ENCODE data around the gene MOCOS.

The MOCOS gene

GRCh38 chr18:36179562-36180355, 7.5 kb upstream of the MOCOS start:
- DNase-seq, result no peak

DNA sequence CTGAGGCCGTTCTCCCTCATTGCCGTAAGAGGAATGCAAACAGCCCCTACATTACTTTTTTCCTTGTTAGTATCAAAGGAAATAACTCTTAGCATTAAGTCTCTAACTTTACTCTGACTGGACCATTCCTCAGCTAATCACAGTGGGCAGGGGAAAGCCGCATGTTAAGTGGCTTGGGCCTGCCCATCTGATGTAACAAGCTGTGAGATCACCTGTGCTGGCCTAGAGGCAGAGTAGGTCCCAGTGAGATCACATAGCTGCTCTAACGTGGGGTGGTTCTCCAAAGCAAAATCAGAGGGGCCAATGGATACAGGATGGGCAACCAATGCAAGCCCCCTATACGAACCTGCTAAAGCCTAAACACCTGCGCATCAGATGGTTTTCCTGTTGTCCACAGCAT, 5.9 kb upstream of the MOCOS start:
- no peak for DNase-seq

DNA sequence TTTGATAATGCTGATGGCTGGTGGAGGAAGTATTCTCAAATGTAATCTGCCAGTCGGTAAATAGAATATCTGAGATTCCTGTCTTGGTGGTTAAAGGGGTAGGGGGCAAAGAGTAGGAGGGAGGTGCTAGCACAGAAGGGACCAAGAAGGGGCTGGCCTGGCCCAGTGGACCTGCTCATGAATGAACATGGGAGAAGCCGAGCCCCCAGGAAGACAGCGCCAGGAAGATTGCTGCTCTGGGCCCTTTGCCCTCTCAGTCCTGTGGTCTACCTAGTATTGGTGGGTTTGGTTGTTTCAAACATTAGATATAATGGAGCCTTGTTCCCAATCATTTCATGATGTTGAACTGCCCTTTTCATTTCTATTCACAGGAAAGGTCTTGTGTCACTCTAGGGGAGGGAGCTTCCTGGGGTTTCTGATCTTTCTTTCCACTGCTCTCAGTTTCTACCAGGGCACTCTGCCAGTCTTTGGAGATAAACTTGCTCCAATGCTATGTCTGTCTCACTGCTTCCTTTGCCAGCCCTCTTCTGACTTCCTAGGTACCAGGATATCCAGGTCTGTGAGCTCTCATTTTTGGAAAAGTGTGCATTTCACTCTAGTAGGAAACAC, 5.3 kb upstream of the MOCOS start:
- DNase-seq, result no peak

DNA sequence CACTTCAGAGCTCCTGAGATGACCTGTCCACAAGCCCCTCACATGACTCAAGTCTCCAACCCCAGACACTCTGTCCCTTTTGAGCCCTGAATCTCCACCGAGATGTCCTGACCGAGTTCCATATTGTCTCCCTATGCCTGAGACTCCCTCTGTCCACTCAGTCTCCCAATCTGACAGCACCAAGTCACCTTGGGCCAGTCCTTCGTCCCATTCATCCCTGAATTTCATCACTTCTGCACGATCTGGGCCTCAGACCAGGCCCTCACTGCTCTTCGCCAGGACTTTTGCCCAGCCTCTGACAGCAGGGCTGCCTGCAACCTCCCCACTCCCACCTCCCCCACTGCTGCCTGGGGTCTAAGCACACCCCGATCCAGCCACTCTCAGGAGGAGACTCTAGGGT, 4.3 kb upstream of the MOCOS start:
- no peak for DNase-seq

DNA sequence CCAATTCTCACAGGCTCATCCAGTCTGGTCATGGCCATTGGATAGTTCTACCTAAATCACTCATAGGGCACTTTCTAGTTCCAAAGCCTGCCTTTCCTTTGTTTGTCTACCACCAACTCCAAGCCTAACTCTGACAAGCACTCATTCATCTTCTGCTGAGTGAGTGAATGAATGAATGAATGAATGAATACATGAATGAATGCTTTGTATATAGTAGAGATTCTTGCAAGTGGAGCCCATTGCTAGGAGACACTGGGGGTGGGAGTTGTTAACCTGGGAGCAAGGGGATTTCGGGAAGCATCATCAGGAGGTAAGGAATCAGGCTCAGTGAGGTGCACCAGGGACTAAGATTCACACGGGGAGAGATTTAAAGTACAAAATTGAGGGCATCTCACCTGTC, 3.3 kb upstream of the MOCOS start:
- DNase-seq, result no peak

DNA sequence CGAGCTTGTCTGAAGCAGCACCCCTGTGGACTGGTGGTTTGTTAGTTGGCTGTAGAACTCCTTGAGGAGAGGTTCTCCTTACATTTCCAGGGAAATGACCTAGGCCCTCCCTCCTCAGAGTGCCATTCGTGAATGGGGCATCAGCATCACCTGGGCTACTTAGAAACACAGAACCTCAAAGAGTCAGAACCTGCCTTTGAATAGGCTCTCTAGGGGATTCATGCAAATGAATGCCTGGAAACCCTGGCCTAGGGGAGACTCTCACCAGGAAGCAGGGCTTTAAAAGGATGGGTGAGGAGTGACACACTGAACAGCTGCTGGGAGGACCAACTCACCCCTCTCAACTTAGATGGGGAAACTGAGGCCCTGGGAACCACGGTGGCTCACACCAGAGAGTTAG, 2.1 kb upstream of the MOCOS start:
- no peak for DNase-seq

DNA sequence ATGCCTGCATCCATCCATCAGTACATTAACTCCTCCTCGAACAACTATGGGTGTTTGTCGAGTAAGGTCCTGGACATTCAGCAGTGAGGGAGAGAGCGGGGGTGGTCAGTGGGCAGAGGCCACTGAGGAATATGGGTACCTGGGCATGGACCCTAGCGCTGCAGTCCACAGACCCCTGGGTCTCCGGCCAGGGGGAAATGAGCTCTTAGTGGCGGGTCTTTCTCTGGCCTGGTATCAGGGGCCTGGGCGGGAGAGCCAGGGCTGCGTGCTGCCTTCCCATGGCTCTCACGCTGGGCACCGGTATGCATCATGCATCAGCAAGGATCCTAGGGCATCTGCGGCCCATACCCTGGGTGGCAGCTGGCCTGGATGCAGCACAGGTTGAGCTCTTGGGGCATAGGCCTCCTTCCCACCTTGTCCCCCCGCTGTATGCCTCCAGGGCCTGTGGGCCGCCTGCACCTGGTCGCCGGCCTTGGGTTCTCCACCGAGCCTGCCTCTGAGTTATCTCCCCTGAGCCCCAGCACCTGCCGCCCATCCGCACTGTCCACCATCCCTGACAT, 1.3 kb upstream of the MOCOS start:
- no peak for DNase-seq

GRCh38 chr18:36186461-36187192, 670 bp upstream of the MOCOS start:
- no peak for DNase-seq

DNA sequence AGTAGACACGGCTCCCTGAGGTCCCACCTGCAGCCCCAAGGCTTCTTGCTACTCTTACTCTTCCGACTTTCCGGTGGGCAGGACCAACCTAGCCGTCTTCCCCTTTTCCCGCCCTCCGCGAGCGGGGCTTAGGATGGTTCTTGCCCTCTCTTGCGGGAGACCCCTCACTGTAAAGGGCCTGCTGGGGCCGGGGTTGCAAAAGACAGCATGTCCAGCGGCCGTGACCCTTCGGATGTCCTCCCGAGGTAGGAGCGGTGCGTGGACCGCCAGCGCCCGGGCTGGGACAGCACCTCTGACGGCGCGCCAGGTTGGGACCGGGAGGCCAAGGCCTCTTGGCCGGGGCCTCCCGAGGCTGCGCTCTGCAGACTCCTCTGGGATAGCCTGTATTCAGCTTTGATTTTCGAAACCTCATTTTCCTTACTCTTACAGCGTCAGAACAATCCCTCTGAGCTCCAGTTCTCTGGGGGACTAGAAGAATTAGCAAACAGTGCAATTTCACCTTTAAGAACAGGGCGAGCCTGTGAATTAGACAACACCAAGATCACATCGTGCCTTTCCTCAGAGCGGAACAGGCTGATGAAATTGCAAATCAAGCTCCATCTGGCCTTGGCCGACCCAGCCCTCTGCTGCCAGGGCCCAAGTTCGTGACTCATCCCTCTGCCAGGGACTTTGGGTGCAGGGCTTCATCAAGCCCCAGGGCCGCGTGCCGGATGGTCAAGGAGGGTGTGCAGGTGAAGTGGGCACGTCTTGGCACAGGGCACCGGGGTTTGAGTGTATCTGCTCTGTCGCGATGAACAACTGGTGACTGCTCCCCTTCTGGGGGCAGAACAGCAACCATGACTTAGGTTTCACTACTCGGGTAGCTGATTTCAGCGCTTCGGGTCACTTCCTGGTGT, 777 bp downstream of the MOCOS start:
- DNase-seq, result no peak

DNA sequence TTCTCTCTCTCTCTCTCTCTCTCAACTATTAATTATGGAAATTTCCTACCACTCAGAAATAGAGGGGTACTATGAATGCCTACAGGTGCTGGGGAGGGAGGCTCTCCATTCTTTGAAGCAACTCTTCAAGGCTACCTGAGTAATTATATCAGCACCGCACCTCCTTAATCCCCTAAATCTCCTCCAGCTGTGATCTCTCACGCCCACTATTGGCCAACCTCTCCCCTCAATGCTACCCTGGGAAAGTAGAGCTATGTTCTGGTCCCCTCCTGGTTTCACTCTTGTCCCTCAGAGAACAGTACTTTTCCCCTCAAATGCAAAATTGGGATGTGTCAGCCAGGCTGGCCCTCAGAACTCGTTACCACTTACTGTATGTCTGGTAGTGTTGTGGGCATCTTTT, 1.6 kb downstream of the MOCOS start:
- no peak for DNase-seq

DNA sequence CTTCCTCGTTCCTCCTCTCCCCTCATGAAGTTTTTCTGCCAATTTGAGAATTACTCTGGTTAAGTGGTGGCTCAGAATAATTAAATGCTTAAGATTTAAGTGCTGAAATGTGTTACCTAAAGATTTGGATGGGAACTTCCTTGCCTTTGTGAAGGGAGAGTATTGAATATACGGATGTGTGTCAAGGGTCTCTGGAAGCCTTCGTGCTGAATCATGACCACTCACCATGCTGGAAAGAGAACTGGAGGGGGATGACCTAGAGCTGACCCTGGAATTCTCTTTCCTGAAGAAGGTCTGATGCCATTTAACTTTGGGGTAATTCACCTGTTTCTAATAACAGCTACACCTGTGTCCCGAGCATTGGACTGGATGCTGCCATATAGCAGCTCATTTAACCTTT, 2.2 kb downstream of the MOCOS start:
- no peak for DNase-seq

DNA sequence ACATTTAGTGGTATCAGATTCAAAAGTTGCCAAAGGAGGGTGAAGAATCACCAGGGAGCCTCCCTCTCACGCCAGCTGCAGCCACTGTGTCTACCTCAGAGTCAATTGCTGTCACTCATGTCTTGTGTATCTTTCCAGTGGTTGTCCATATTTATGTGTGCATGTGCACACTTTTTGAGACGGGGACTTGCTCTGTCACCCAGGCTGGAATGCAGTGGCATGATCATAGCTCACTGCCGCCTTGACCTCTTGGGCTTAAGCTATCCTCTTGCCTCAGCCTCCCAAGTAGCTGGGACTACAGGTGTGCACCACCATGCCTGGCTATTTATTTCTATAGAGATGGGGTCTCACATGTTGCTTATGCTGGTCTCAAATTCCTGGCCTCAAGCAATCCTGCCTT, 4.0 kb downstream of the MOCOS start:
- no peak for DNase-seq

DNA sequence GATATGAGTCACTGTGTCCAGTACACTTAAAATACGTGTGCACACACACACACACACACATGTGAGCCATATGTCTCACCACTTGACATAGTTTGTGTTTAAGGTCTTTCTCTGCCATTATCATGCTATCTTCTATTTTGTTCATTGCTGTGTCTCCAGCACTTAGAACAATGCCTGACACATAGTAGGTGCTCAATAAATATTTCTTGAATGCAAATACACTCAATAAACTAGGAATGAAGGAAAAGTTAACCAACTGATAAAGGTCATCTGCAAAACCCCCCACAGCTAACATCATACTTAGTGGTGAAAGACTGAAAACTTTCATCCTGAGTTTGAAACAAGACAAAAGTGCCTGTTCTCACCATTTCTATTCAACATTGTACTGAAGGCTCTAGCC, 4.4 kb downstream of the MOCOS start:
- DNase-seq, result no peak

- DNase-seq, result no peak
These were observed 7.5 kb downstream of the MOCOS start for GRCh38 chr18:36194600-36195315.

DNA sequence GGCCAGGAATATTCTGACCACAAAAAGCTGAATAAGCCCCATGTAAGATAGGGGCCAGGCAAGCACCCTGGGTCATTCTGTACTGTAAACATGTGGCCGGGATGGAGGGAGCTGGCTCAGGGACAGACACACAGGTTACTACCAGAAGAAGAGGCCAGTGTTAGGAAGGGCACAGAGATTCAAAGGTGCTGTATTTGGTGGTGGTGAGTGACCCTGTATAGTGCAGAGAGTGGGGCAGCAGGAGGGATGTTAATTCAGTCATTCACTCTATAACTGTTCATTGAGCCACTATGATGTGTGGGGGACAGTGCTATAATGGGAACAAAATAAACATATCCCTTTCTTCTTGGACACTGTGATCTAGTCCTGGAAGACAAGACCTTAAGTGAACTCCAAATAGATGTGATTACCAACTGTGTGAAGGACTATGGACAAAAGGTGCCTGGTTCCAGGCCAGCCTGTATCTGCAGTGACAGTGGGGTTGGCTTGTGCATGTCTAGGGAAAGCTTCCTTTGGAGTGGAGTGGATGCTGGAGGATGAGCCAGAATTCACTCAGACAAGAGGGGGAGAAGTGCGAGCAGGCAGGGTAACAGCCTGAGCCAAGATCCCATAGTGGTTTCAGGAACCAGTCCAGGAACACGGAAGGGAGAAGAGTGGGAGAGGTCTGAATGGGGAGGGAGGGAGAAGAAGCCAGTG, 8.3 kb downstream of the MOCOS start:
- no peak for DNase-seq

GRCh38 chr18:36196238-36196995, 9.1 kb downstream of the MOCOS start:
- DNase-seq, result no peak

DNA sequence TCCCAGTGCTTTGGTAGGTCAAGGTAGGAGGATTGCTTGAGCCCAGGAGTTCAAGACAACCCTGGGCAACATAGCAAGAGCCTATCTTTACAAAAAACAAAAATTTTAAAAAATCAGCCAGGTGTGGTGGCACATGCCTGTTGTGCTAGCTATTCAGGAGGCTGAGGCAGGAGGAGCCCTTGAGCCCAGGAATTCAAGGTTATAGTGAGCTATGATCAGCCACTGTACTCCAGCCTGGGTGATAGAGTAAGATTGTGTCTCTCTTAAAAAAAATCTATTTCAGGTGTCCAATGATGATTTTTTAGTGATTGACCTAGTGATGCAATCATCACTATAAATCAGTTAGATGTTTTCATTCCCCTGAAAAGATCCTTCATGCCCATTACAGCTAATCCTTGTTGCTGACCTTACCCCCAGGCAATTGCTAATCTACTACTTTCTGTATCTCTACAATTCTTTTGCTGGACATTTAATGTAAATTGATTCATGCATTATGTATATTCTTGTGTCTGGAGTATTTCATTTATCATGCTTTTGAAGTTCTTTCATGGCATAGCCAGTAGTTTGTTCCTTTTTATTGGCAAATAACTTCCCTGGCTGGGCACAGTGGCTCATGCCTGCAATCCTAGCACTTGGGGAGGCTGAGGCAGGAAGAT, 10.3 kb downstream of the MOCOS start:
- DNase-seq, result no peak

GRCh38 chr18:36199691-36200295, 12.5 kb downstream of the MOCOS start:
- no peak for DNase-seq

- no peak for DNase-seq
These were observed 13.1 kb downstream of the MOCOS start for GRCh38 chr18:36200354-36200771.

- no peak for DNase-seq
These were observed 14.5 kb downstream of the MOCOS start for GRCh38 chr18:36201765-36202164.
